ENCODE data around the gene NUDCD3. TPM values are rescaled to one million over a fixed set of nuclear protein-coding genes. Genes with fewer than 3 reads are reported as not detected.
A peak's percentile ranks its signal among the peaks of the same experiment; 100 is the strongest.

NUDCD3 gene
- total RNA-seq, 1 experiment from 2014 or later: 71.9 TPM

DNA sequence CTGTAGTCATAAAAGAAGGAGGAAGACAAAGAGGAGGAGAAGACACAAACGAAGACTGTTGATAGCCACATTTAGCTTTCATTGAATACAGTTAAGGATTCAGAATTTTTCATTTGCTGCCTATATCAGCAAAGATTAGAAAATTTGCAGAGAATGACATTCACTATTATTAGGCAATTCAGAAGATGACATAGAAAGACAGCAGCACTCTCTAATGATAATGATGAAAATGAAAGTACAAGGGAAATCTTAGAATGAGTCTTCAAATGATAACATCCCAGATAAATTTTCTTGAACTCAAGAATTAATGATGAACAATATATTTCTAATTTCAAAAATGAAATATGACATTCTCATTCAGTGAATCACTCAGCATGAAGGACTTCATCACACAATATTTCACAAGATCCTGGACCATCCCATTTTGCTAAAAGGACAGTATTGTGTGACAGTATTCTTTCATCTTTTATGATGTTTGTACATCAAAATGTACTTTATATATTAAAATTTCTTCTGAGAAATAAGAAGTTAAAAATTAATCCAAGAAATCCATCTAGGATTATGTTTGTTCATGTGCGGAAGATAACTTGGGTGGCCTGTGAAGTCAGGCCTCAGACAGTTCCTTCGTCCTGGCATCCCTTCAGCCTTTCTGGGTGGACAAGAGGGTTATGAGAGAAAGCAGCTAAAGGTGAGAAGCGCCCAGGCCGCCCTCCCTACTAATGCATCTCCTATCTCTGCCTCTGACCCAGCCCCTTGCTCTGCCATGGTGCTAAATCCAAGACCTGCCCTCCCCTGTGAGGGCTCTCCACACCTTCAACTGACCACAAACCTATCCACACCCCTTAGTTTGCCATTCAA is 117.7 kb downstream of the NUDCD3 start:
- Histone ChIP-seq H3K9me3 (ENCODE audit: control insufficient read depth, low read depth, low read length) (no peaks in the 10 kb centered on the region), H3K79me2 (ENCODE audit: insufficient read depth, low read length) (no peaks in the 10 kb centered on the region), H4K91ac (ENCODE audit: insufficient read length, low read depth, low read length) (no peak overlapping the region), H4K8ac (replicated peaks; ENCODE audit: insufficient read length, low read depth, low read length) (no peak overlapping the region), H3K56ac (ENCODE audit: insufficient read length, low read depth, low read length) (no peak overlapping the region), H3K79me1 (ENCODE audit: insufficient read depth, low read depth, low read length, poor library complexity, severe bottlenecking) (no peaks in the 10 kb centered on the region), H3K9ac (ENCODE audit: extremely low read depth, insufficient read length, low read length) (no peak overlapping the region), H3K4me2 (ENCODE audit: insufficient read depth, insufficient read length, low read length) (no peak overlapping the region), H3K14ac (ENCODE audit: insufficient read depth, low read length) (no peak overlapping the region), H3K18ac (ENCODE audit: insufficient read length, low read depth, low read length) (no peak overlapping the region), H2BK5ac (ENCODE audit: insufficient read length, low read length) (no peak overlapping the region), H2BK20ac (ENCODE audit: low read depth, low read length, poor library complexity, severe bottlenecking) (no peak overlapping the region), H3K4me1 (ENCODE audit: insufficient read depth, low read length) (no peaks in the 10 kb centered on the region), H2BK15ac (ENCODE audit: low read depth, low read length) (no peak overlapping the region), H3K23ac (ENCODE audit: insufficient read length, low read depth, low read length) (no peak overlapping the region), H3K23me2 (ENCODE audit: insufficient read length, low read depth, low read length, poor library complexity, severe bottlenecking) (no peaks in the 10 kb centered on the region), H3T11ph (ENCODE audit: low read length) (no peak overlapping the region), H3K4ac (ENCODE audit: low read depth, low read length) (no peak overlapping the region), H2AFZ (ENCODE audit: low read length) (no peak overlapping the region), H2BK12ac (ENCODE audit: insufficient read length, low read depth, low read length) (no peak overlapping the region), H3K27me3 (ENCODE audit: insufficient read depth, low read length) (no peaks in the 10 kb centered on the region), H2AK5ac (ENCODE audit: insufficient read length, low read length) (no peak overlapping the region), H4K20me1 (ENCODE audit: control insufficient read depth, insufficient read depth, insufficient read length) (no peaks in the 10 kb centered on the region), H4K5ac (ENCODE audit: insufficient read length, low read depth, low read length) (no peak overlapping the region), H3K27ac (ENCODE audit: insufficient read length, low read depth, low read length) (no peak overlapping the region), H2BK120ac (ENCODE audit: low read depth, low read length, poor library complexity, severe bottlenecking) (no peak overlapping the region)
- no peaks in the 10 kb centered on the region for H3K9me3 Mint-ChIP-seq
- H3K27ac Mint-ChIP-seq: peak overlapping the region in 1 of 3 experiments; percentile 7; a peak in 1 of 7 replicates
- WGBS (ENCODE audit: extremely low coverage, insufficient read length, low lambda C conversion rate): no CpG with 5 or more reads among the region's 5 CpGs
- no peak for DNase-seq
- H3K4me1 Mint-ChIP-seq: no peaks in the 10 kb centered on the region
- no peak overlapping the region for H3K4me3 Mint-ChIP-seq
- TF ChIP-seq, protein P1, sequence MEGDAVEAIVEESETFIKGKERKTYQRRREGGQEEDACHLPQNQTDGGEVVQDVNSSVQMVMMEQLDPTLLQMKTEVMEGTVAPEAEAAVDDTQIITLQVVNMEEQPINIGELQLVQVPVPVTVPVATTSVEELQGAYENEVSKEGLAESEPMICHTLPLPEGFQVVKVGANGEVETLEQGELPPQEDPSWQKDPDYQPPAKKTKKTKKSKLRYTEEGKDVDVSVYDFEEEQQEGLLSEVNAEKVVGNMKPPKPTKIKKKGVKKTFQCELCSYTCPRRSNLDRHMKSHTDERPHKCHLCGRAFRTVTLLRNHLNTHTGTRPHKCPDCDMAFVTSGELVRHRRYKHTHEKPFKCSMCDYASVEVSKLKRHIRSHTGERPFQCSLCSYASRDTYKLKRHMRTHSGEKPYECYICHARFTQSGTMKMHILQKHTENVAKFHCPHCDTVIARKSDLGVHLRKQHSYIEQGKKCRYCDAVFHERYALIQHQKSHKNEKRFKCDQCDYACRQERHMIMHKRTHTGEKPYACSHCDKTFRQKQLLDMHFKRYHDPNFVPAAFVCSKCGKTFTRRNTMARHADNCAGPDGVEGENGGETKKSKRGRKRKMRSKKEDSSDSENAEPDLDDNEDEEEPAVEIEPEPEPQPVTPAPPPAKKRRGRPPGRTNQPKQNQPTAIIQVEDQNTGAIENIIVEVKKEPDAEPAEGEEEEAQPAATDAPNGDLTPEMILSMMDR (conservative IDR thresholded peaks at IDR 0.05): no peak
- H3K36me3 Mint-ChIP-seq (ENCODE audit: insufficient read depth in 1 of 3, low read depth in 3 of 3): no peaks in the 10 kb centered on the region; a peak in 1 of 7 replicates
- peaks cover 26% of the 10 kb centered on the region for H3K27me3 Mint-ChIP-seq (ENCODE audit: low read depth)

Measured in H9 (cell line).